ENCODE data around the gene GOLGA6L6.
"Not testable (repeated sequence)": the region's sequence is repeated elsewhere in the genome, so short reads cannot be mapped to it uniquely, and the experiment has no call there.

The GOLGA6L6 gene, protein sequence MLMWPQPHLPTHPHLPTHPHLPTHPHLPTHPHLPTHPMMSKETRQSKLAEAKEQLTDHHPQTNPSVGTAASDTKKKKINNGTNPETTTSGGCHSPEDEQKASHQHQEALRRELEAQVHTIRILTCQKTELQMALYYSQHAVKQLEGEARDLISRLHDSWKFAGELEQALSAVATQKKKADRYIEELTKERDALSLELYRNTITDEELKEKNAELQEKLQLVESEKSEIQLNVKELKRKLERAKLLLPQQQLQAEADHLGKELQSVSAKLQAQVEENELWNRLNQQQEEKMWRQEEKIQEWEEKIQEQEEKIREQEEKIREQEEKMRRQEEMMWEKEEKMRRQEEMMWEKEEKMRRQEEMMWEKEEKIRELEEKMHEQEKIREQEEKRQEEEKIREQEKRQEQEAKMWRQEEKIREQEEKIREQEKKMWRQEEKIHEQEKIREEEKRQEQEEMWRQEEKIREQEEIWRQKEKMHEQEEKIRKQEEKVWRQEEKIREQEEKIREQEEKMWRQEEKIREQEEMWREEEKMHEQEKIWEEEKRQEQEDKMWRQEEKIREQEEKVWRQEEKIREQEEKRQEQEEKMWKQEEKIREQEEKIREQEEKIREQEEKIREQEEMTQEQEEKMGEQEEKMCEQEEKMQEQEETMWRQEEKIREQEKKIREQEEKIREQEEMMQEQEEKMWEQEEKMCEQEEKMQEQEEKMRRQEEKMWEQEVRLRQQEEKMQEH

GRCh38 chr15:20541700-20542099 lies at the start of gene GOLGA6L6:
GOLGA6L6 (minus strand) TSS chr15:20541800; CDS start chr15:20541709, 91 bp downstream.
- not testable (repeated sequence) for DNase-seq

- not testable (repeated sequence) for DNase-seq
Measured at GRCh38 chr15:20590069-20590468, 48.5 kb upstream of the GOLGA6L6 start.

GRCh38 chr15:20586821-20587220 lies 45.2 kb upstream of the GOLGA6L6 start:
- not testable (repeated sequence) for DNase-seq

DNA sequence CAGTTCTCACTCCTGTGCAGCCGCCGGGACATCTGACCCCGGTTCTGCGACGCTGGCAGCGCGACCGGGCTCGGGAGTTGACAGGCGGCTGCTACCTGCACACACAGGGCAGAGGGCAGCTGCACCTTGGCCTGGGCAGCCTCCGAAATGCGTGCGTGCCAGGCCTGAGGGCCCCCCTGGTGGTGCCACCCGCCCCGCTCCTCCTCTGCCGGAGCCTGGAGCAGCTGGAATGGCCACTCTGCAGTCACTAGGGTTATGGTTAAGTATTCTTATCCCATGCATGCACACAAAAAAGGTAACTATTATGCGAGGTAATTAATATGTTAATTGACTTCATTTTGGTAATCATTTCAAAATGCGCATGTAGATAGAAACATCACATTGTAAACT lies 41.1 kb upstream of the GOLGA6L6 start:
- DNase-seq: not testable (repeated sequence)

GRCh38 chr15:20582109-20582725 lies 40.6 kb upstream of the GOLGA6L6 start:
- not testable (repeated sequence) for DNase-seq

GRCh38 chr15:20581261-20582108 lies 39.9 kb upstream of the GOLGA6L6 start:
- DNase-seq: not testable (repeated sequence)

- DNase-seq: not testable (repeated sequence)
Measured at GRCh38 chr15:20579662-20580061, 38.1 kb upstream of the GOLGA6L6 start.

GRCh38 chr15:20551289-20551688 lies 9.7 kb upstream of the GOLGA6L6 start:
- DNase-seq: not testable (repeated sequence)

DNA sequence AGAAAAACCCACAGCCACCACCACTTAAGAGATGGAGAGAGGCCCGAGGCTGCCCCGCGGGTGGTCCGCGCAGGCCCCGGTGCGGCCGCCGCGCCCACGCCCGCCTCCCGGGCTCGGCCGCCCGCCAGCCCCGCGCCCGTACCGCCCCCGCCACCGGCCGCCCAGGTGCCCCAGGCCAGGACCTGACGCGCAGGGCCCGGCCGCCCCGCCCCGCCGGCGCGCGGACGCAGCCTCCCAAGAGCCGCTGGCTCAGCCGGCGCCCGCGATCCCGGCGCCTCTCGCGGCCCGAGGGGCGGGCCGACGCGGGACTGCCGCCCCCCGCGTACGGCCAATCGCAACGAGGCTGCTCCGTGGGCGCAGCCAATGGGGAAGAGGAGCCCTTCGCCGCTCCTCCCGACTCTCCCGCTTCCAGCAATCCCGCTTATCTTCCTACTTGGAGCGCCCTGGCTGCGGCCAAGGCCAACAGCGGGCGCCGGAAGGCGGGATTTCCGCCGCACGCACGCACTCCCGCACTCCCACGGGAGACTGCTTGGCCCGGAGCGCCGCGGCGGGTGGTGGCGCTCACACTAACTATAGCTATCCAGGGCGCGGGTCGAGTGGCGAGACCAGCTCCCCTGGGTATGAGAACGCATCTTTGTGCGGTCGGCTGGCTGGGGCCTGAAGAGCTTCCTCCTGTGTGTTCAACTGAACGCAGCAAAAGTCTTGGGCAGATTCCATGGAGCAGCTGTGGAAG lies 35.5 kb downstream of the GOLGA6L6 start:
- not testable (repeated sequence) for DNase-seq

GRCh38 chr15:20502839-20503238 lies 38.8 kb downstream of the GOLGA6L6 start:
- DNase-seq: not testable (repeated sequence)

DNA sequence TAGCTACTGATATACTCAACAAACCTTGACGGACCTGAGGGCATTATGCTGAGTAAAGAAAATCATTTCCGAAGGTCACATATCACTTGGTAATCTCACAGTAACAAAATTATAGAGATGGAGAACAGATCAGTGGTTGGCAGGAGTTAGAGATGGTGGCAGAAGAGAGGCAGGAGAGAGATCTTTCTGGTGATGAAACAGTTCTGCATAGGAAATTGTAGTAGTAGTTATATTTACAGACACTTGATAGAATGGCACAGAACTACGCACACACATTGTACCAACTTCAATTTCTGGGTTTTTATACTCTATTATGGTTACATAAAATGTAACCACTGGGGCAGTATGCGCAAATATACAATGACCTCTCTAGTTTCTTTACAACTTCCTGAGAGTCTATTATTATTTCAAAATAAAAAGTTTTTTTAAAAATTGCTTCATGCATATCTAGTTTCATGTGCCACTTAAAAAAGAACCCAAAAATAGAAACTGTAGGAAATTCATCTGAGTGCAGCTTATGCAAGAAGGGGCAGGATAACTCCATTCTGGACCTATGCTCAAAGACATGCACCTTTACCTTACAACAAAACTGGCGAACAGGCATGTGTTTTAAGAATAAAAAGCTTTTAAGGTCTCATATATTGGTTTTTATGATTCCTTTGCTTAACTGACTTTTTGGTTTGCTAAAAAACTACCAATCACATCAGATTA lies 39.9 kb downstream of the GOLGA6L6 start:
- DNase-seq: not testable (repeated sequence)

GRCh38 chr15:20497781-20498180 lies 43.8 kb downstream of the GOLGA6L6 start:
- not testable (repeated sequence) for DNase-seq

DNA sequence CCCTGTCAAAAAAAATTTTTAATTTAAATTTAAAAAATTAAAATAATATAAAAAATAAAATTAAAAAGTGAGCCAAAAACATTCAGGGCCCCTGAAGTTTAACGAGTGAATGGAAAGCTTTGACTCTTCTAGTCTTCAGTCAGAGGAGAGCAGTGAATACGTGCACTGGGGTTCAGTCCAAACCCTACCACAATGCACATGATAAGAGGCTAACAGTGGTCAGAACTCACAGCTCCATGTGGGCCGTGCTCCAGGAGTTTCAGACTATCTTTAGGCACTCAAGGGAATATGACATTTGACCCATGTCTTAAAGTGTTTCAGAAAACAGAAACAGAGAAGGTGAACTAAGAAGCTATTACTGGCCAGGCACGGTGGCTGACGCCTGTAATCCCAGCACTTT lies 48.6 kb downstream of the GOLGA6L6 start:
- not testable (repeated sequence) for DNase-seq

GRCh38 chr15:20492598-20492997 lies 49.0 kb downstream of the GOLGA6L6 start:
- not testable (repeated sequence) for DNase-seq

GRCh38 chr15:20489320-20489719 lies 52.3 kb downstream of the GOLGA6L6 start:
- DNase-seq: not testable (repeated sequence)
